Esophagus muscularis mucosa (tissue), 4 donors: Measurements from ENCODE around the gene PPFIA4.

Source experiments
- CTCF ChIP-seq, 3 experiments: fragments of 200-600 bp in 2 of 3; fragments of 450-650 bp in 1 of 3; sonication (generic) in 2 of 3; IDR thresholded peaks; one replicate each; pipeline ENCODE4 v1.5.1; 2017 to 2019; ENCODE audit warnings: antibody characterized with exemption in 3 of 3, mild to moderate bottlenecking in 2 of 3, moderate library complexity in 1 of 3
- EP300 ChIP-seq: sonication (generic); formaldehyde crosslinking; IDR thresholded peaks from one replicate; pipeline ENCODE4 v1.6.1; 2017; ENCODE audit warnings: antibody characterized with exemption
- POLR2A ChIP-seq: fragments of 450-650 bp; IDR thresholded peaks from one replicate; pipeline ENCODE4 v1.6.1; 2017; ENCODE audit warnings: antibody characterized with exemption, moderate library complexity, mild to moderate bottlenecking, low read depth
- POLR2AphosphoS5 ChIP-seq, 2 donors: sonication (generic); formaldehyde crosslinking; IDR thresholded peaks; one replicate each; pipeline ENCODE4 v1.6.1; 2017; ENCODE audit warnings: antibody characterized with exemption in 2 of 2

- TF ChIP-seq CTCF (IDR thresholded peaks at IDR 0.05) (no peak), POLR2A (no peak), POLR2AphosphoS5 (IDR thresholded peaks at IDR 0.05) (no peak), EP300 (no peak)
These were observed 49.7 kb upstream of the PPFIA4 start for GRCh38 chr1:202976633-202977032.
